Measurements from ENCODE around the gene NPHP1.

- no peak for TF ChIP-seq CTCF (IDR thresholded peaks at IDR 0.05)
- TF ChIP-seq POLR2A (IDR thresholded peaks at IDR 0.05), result no peak
These were observed 10.8 kb upstream of the NPHP1 start for GRCh38 chr2:110215566-110216158.
